Skin of body (tissue), 2 donors: Measurements from ENCODE around the gene KCNG2. TPM values are rescaled to one million over a fixed set of nuclear protein-coding genes. Genes with fewer than 3 reads are reported as not detected.
"Not testable (repeated sequence)": the region's sequence is repeated elsewhere in the genome, so short reads cannot be mapped to it uniquely, and the experiment has no call there.

Experiments
- DNase-seq: peaks from one replicate; lab custom pipeline; 2025; lab: John Stamatoyannopoulos, UW
- total RNA-seq: library from RNA; depleted of rRNA; stranded (reverse); fragments of >200 nt; gene quantifications from one replicate; pipeline ENCODE4 v1.2.3, GENCODE V29; 2014

The KCNG2 gene, protein sequence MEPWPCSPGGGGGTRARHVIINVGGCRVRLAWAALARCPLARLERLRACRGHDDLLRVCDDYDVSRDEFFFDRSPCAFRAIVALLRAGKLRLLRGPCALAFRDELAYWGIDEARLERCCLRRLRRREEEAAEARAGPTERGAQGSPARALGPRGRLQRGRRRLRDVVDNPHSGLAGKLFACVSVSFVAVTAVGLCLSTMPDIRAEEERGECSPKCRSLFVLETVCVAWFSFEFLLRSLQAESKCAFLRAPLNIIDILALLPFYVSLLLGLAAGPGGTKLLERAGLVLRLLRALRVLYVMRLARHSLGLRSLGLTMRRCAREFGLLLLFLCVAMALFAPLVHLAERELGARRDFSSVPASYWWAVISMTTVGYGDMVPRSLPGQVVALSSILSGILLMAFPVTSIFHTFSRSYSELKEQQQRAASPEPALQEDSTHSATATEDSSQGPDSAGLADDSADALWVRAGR
- 0.49 TPM for total RNA-seq

DNA sequence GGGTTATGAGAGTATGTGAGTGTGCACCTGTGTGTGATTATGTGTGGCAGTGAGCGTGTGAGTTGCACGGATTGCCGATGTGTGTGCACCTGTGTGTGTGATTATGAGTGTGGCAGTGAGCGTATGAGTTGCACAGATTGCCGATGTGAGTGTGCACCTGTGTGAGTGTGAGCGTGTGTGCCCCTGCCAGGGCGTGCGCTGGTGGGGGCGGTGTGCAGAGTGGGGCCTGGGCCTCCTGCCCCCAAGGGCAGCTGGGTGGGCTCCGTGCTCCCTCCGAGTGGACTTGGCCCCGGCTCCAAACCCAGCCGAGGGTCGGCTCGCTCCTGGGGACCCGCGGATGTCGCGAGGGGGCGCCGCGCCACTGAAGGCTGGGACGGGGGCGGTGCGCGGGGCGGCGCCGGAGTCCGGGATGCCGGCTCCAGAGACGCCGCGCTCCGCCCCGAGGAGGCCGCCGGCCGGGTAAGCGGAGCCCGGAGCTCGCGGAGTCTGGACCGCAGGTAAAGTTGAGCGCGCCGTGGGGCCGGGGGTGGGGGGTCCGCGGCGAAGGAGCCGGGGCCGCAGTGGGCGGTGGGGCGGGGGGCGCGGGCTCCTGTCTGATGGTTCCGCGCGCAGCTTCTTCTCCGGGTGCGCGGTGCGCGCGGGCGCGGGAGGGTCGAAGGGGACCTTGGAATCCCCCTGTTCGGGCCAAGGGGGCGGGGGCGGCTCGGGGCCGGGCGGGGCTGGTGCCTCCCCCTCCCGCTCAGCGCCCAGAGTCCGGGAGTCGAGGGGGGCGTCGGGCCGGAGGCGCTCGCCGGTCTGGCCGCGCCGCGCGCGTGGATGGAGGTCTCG lies at the start of gene KCNG2:
Gene KCNG2, plus strand, starts transcription at position 421 of the 828 bp plus-strand sequence. CDS start 65,730 bp downstream, outside the sequence.
- DNase-seq: no peak

GRCh38 chr18:79748321-79749180 lies 49.2 kb upstream of the KCNG2 start:
- no peak for DNase-seq

DNA sequence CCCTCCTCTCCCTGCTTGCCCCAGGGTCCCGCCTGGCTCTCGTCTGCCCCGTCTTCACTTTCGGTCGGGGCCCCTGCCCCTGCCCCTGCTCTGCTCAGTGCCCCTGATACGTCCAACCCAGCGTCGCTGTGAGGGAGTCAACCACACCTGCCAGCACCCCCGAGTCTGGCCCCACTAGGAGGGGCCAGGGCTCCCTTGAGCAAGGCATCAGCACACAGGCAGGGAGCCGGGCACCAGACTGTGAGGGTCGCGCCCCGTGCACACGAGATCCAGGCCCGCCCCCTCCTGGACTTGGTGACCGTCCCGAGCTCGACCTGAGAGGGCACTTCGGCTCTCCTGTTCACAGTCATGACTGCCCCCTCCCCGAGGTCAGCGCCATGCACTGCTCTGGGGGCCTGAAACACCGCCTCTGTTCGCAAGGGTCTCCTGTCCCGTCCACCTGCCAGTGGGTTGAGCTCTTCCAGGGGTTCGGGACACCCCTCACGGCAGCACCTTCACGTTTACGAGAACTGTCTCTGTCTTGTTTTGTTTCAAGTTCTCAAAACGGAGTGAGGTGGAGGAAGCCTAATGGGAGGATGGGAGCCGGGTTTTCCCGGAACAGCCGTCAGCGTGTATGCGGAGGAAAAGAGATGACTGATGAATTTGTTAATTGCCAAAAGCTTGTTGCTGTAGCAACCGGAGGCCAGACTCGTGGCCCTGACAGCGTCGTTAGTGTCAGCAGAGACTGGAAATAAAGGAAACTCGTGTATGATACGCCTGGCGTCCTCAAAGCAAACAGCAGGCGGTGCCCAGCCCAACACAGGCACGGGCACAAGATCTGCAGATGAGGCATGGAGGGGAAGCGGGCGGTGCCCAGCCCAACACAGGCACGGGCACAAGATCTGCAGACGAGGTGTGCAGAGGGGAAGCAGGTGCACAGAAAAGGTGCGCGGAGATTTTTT lies 48.2 kb upstream of the KCNG2 start:
- DNase-seq: no peak

DNA sequence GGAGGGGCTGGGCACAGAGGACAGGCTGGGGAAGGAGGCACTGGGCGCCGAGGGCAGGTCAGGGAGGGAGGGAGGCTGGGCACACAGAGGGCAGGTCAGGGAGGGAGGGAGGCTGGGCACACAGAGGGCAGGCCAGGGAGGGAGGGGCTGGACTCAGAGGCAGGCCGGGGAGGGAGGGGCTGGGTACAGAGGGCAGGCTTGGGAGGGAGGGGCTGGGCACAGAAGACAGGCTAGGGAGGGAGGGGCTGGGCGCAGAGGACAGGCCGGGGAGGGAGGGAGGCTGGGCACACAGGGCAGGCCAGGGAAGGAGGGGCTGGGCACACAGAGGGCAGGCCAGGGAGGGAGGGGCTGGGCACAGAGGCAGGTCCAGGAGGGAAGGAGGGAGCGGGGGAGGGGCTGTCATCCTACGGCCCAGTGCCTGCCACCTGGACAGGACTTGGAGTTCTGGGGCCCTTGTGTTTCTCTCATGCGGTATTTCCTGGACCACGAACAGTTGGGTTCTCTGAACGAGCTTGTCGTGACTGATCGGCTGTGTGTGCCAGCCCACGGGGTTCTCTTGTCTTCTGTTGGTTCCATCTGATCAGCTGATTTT lies 46.7 kb upstream of the KCNG2 start:
- DNase-seq: no peak

DNA sequence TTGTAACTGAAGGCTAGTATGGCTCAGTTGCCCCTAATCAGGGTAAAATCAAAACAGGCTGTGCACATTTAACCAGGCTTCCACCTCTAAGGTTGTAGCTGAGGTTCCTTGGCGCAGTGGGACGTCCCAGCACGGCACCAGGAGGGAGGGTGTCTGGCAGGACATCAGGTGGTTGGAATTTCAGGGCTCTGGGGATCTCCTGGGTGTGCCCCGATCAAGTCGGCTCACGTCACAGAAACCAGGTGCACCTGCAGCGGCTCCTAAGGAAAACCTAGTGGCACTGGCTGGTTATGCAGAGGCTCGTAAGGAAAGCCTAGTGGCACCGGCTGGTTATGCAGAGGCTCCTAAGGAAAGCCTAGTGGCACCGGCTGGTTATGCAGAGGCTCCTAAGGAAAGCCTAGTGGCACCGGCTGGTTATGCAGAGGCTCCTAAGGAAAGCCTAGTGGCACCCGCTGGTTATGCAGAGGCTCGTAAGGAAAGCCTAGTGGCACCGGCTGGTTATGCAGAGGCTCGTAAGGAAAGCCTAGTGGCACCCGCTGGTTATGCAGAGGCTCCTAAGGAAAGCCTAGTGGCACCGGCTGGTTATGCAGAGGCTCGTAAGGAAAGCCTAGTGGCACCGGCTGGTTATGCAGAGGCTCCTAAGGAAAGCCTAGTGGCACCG lies 45.7 kb upstream of the KCNG2 start:
- DNase-seq: not testable (repeated sequence)

- DNase-seq: not testable (repeated sequence)
Observed at GRCh38 chr18:79752946-79753345, 44.8 kb upstream of the KCNG2 start.

DNA sequence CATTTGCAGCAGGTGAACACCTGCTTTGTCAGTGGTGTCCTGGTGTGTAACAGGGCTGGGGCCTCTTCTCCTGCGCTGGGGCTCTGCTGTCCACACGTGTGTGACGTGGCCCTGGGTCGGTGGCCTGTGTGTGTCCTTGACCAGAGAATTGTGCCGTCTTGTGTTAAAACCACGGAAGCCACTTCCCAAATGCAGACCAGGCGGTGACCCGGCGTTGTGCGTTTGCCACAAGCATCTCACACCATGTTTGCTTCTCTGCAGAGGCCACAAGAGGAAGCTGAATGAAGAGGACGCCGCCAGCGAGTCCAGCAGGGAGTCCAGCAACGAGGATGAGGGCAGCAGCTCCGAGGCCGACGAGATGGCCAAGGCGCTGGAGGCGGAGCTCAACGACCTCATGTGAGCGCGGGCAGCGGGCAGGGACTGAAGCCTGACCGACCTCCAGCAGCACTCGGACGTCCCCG lies 44.3 kb upstream of the KCNG2 start:
- DNase-seq: no peak

GRCh38 chr18:79754022-79754761 lies 43.5 kb upstream of the KCNG2 start:
- no peak for DNase-seq

DNA sequence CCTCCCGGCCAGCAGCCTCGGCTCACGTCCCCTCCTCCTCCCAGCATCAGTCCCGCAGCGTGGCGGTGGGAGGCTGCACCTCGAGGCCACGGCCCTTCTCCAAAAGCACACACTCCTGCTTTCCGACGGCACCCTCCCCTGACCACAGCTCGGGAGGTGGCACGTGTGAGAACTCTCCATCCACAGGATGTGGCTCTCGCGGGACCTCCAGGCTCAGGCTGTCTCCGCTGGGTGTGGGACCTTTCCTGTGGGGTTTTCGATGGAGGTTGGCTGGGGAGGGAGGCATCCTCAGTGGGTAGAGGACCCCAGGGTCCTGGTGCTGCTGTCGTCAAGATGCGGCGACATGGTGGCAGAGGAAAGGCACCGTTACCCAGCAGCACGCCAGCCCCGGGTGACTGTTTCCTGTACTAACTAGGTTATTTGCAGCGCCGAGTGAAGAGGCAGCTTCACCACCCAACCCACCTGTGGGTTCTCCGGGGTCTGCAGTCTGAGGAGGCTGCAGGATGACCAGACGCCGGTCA lies 42.8 kb upstream of the KCNG2 start:
- no peak for DNase-seq

DNA sequence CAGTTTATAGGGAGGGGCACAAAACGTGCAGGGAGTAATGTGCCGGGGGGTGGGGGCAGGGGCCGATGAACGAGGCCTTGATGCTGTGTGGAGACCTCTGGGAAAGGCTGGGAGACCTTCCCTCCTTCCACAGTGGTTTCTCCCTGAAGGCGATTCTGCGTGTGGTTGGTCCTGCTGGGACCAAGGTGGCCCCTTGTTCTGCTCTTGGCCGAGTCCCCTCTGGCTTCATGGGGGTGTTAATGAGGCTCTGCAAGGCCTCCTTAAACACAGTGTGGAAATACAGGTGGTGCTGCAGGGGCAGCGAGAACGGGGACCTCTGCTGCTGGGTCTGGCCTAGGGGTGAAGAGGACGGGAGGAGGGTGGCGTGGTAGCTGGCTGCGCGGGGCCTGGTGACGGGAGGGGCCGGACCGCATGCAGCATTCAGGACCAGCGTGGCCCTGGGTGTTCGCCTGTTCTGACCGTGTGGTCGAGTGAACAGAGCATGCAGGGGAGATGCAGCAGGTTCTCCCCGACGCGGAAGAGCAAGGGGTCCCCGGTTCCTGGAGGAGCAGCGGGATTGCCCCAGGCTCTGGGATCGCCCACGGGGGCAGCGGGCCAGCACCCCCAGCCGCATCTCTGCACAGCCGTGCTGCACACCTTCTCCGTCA lies 42.1 kb upstream of the KCNG2 start:
- no peak for DNase-seq

DNA sequence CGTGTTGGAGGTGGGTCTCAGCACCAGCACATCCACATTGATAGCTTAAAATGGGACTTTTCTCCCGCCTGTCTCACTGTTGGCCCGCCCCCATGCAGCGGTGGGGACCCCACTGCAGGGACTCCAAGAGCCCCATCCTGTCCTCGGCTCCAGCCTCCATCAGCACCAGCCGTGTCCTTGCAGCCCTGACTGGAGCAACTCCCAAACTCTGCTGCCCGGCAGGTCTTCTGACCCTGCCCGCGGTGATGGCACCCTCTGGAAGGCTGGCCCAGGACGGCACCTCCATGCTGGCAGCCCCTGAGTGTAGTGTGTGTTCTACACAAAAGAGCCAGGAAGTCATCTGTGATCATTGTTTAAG lies 41.6 kb upstream of the KCNG2 start:
- DNase-seq: no peak

DNA sequence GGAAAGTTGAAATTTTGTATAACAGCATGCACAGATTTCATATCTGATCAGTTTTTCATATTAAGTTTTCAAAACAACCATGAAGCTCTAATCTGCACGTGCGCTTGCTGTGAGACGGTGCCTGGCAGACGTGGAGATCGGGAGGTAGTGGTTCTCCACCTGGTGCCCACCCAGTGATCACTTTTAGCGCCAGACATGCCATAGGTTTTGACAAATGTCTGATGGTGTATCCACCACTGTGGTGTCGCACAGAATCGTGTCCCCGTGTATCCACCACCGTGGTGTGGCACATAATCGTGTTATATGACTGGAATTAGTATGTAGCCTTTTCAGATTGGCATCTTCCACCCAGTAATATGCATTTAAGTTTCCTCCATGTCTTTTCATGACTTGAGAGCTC lies 40.9 kb upstream of the KCNG2 start:
- DNase-seq: no peak

DNA sequence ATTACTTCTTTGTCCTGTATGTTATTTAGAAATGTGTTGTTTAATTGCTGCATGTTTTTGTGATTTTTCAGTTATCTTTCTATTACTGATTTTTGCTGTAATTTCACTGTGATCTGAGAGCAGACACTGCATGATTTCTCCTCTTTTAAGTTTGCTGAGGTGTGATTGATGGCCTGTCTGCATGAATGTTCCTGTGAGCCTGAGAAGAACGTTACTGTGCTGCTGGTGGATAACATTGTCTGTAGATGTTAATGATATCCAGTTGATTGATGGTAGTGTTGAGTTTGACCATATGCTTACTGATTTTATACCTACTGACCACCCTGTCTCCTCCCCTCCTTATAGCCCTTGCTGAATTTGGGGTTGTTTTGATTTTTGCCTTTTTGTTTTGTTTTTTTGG lies 37.4 kb upstream of the KCNG2 start:
- no peak for DNase-seq

- DNase-seq: no peak
Observed at GRCh38 chr18:79760881-79761280, 36.9 kb upstream of the KCNG2 start.

DNA sequence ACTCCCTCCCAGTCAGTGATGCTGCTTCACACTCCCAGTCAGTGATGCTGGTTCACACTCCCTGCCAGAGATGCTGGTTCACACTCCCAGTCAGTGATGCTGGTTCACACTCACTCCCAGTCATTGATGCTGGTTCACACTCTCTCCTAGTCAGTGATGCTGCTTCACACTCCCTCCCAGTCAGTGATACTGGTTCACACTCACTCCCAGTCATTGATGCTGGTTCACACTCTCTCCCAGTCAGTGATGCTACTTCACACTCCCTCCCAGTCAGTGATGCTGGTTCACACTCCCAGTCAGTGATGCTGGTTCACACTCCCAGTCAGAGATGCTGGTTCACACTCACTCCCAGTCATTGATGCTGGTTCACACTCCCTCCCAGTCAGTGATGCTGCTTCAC lies 34.3 kb upstream of the KCNG2 start:
- no peak for DNase-seq

GRCh38 chr18:79764131-79764530 lies 33.6 kb upstream of the KCNG2 start:
- no peak for DNase-seq

GRCh38 chr18:79765491-79766245 lies 32.1 kb upstream of the KCNG2 start:
- no peak for DNase-seq
